Stomach (tissue), 4 donors: ENCODE measurements around the gene ORAI1.
"Not testable (repeated sequence)": the region's sequence is repeated elsewhere in the genome, so short reads cannot be mapped to it uniquely, and the experiment has no call there.

Source experiments
- CTCF ChIP-seq, 7 experiments: fragments of 450-650 bp in 4 of 7; fragments of 200-600 bp in 3 of 7; sonication (generic) in 3 of 7; IDR thresholded peaks; one replicate each; pipeline ENCODE4 v1.5.1; 2016 to 2019; ENCODE audit warnings: antibody characterized with exemption in 7 of 7, control low read depth in 2 of 7, mild to moderate bottlenecking in 1 of 7
- EP300 ChIP-seq: sonication (generic); formaldehyde crosslinking; IDR thresholded peaks from one replicate; pipeline ENCODE4 v1.6.1; 2017; ENCODE audit warnings: antibody characterized with exemption

- TF ChIP-seq EP300; CTCF (IDR thresholded peaks at IDR 0.05): not testable (repeated sequence)
Observed at GRCh38 chr12:121666829-121667228, 40.5 kb downstream of the ORAI1 start.
